H4 (cell line): ENCODE measurements around the gene TENM4. TPM values are rescaled to one million over a fixed set of nuclear protein-coding genes. Genes with fewer than 3 reads are reported as not detected.

ENCODE experiments used
- DNase-seq: peaks from one replicate; pipeline ENCODE4 v3.0.0-alpha.2; 2015; ENCODE audit warnings: low spot score
- total RNA-seq: library from RNA; depleted of rRNA; stranded (reverse); fragments of >200 nt; shearing (Covaris generic); gene quantifications from 2 replicates; pipeline ENCODE4 v1.2.3, GENCODE V29; 2014

Gene TENM4
- total RNA-seq, 1 experiment from 2014 or later = 0.31 TPM

GRCh38 chr11:79449040-79449439 lies 8.2 kb upstream of the TENM4 start:
- DNase-seq = no peak

GRCh38 chr11:79447038-79447786 lies 6.4 kb upstream of the TENM4 start:
- no peak for DNase-seq

- no peak for DNase-seq
Observed at GRCh38 chr11:79444923-79445322, 4.1 kb upstream of the TENM4 start.

GRCh38 chr11:79441461-79441875 lies 638 bp upstream of the TENM4 start:
- DNase-seq = no peak

GRCh38 chr11:79439886-79440570 lies 802 bp downstream of the TENM4 start:
- no peak for DNase-seq

- DNase-seq = no peak
Observed at GRCh38 chr11:79439410-79439885, 1.4 kb downstream of the TENM4 start.

- DNase-seq = no peak
Observed at GRCh38 chr11:79438631-79439409, 2.0 kb downstream of the TENM4 start.

GRCh38 chr11:79437981-79438630 lies 2.7 kb downstream of the TENM4 start:
- no peak for DNase-seq

- DNase-seq = no peak
Observed at GRCh38 chr11:79437278-79437980, 3.4 kb downstream of the TENM4 start.

- DNase-seq = no peak
Observed at GRCh38 chr11:79436919-79437277, 3.9 kb downstream of the TENM4 start.

- no peak for DNase-seq
Observed at GRCh38 chr11:79434283-79434682, 6.5 kb downstream of the TENM4 start.

GRCh38 chr11:79432138-79432537 lies 8.7 kb downstream of the TENM4 start:
- DNase-seq = no peak

GRCh38 chr11:79431535-79431934 lies 9.3 kb downstream of the TENM4 start:
- no peak for DNase-seq

GRCh38 chr11:79430280-79430679 lies 10.6 kb downstream of the TENM4 start:
- no peak for DNase-seq

- no peak for DNase-seq
Observed at GRCh38 chr11:79428406-79428805, 12.4 kb downstream of the TENM4 start.

- no peak for DNase-seq
Observed at GRCh38 chr11:79427611-79428327, 13.1 kb downstream of the TENM4 start.

- no peak for DNase-seq
Observed at GRCh38 chr11:79427126-79427525, 13.7 kb downstream of the TENM4 start.

- DNase-seq = no peak
Observed at GRCh38 chr11:79425463-79425862, 15.4 kb downstream of the TENM4 start.

- no peak for DNase-seq
Observed at GRCh38 chr11:79423736-79424135, 17.1 kb downstream of the TENM4 start.

- DNase-seq = no peak
Observed at GRCh38 chr11:79422866-79423265, 18.0 kb downstream of the TENM4 start.

- DNase-seq = no peak
Observed at GRCh38 chr11:79421820-79422219, 19.0 kb downstream of the TENM4 start.
